NAMALWA (cell line): ENCODE results near the gene PI4K2A.

Experiments
- DNase-seq: peaks from one replicate; pipeline ENCODE4 v3.0.0-alpha.2; 2015; ENCODE audit warnings: low spot score

The PI4K2A gene

GRCh38 chr10:97707134-97707861, 66.8 kb downstream of the PI4K2A start:
- DNase-seq, result no peak

GRCh38 chr10:97708167-97708566, 67.7 kb downstream of the PI4K2A start:
- no peak for DNase-seq

- peak; percentile 34 for DNase-seq
Observed at GRCh38 chr10:97708976-97709946, 68.8 kb downstream of the PI4K2A start.

- DNase-seq, result no peak
Observed at GRCh38 chr10:97711640-97712572, 71.4 kb downstream of the PI4K2A start.

GRCh38 chr10:97713339-97713825, 72.9 kb downstream of the PI4K2A start, which contains the start of gene MARVELD1:
Gene MARVELD1 (plus strand): TSS chr10:97713730. CDS start chr10:97713877, 147 bp downstream.
- DNase-seq, result no peak

GRCh38 chr10:97713826-97714400, 73.4 kb downstream of the PI4K2A start:
- peak; percentile 47 for DNase-seq

- DNase-seq, result no peak
Observed at GRCh38 chr10:97714401-97715258, 74.2 kb downstream of the PI4K2A start.

GRCh38 chr10:97715259-97715874, 74.9 kb downstream of the PI4K2A start:
- no peak for DNase-seq

GRCh38 chr10:97717627-97718026, 77.2 kb downstream of the PI4K2A start:
- no peak for DNase-seq

- no peak for DNase-seq
Observed at GRCh38 chr10:97718178-97718577, 77.7 kb downstream of the PI4K2A start.

- no peak for DNase-seq
Observed at GRCh38 chr10:97718659-97719142, 78.2 kb downstream of the PI4K2A start.

- DNase-seq, result no peak
Observed at GRCh38 chr10:97719602-97720001, 79.1 kb downstream of the PI4K2A start.

GRCh38 chr10:97721871-97722780, 81.7 kb downstream of the PI4K2A start:
- no peak for DNase-seq

GRCh38 chr10:97723001-97723400, 82.5 kb downstream of the PI4K2A start:
- DNase-seq, result no peak

- no peak for DNase-seq
Observed at GRCh38 chr10:97724341-97724941, 84.0 kb downstream of the PI4K2A start.
